Glomerular visceral epithelial cell (primary cell): ENCODE data around the gene MIER2.

Source experiments
- DNase-seq: peaks from one replicate; pipeline ENCODE4 v3.0.0-alpha.2; 2016; ENCODE audit errors: extremely low spot score

The MIER2 gene

DNA sequence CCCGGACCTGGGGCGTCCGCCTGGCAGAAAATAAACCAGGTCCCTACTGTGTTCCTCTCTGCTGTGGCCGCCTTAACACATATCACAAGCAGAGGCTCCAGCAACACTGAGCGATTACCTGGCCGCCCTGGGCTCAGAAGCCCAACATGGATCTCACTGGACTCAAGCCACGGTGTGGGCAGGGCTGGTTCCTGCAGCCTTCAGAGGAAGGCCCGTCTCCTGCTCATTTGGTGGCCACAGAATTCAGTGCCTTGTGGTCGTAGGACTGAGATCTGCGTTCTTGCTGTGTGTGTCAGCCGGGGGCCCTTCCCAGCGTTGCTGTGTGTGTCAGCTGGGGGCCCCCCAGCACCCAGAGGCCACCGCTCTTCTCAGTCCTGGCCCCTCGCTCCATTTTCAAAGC, 34.1 kb upstream of the MIER2 start:
- no peak for DNase-seq

DNA sequence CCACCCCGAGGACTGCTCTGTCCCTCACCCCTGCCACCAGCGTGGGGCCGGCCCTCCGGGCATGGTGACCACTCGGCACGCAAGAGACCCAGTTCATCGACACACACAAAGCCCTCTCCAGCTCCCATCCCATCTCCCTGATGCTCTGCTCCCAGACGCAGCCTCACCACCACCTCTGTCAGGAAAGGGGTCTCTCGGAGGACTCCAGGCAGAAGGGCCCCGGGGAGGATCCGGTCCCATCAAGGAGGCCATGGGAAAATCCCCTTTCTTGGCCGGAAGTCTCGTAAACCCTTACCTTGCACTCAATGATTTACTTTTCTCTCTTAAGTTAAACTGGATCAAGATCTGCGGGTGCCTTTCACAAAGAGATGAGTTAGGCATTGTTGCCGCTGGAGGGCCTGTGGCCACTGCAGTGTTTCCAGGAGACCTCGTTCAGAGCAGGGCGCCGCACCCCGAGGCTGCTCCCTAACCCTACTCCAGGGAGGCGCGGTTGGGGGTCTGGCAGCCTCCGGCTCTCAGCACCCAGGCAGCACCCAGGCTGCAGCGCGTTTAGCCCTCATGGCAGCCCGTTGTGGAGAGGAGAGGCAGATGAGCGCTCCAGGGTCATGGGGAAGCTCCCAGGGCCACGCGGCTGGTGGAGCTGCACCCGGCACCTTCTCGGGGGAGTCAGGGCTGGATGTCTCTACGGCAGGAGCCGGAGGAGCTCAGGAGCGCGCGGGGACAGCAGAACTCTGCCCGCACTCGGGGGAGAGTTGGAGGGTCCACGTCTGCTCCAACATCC, 33.4 kb upstream of the MIER2 start:
- DNase-seq, result peak; percentile 38

DNA sequence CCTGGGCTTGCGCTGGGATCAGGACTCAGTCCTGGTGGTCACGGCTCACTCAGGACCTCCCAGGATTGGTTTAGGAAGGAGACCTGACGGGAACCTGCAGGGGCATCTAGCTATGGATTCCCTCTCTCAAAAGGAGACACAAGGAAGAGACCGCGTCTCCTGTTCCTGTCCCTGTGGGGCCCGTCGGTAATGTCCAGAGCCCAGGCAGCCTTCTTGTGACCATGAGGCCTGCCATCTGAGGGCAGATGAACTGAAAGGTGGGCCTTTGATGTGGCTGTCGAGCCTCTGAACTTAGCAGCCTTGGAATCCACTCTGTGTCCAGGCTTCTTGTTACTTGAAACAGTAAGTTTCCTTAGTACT, 31.5 kb upstream of the MIER2 start:
- DNase-seq, result no peak

DNA sequence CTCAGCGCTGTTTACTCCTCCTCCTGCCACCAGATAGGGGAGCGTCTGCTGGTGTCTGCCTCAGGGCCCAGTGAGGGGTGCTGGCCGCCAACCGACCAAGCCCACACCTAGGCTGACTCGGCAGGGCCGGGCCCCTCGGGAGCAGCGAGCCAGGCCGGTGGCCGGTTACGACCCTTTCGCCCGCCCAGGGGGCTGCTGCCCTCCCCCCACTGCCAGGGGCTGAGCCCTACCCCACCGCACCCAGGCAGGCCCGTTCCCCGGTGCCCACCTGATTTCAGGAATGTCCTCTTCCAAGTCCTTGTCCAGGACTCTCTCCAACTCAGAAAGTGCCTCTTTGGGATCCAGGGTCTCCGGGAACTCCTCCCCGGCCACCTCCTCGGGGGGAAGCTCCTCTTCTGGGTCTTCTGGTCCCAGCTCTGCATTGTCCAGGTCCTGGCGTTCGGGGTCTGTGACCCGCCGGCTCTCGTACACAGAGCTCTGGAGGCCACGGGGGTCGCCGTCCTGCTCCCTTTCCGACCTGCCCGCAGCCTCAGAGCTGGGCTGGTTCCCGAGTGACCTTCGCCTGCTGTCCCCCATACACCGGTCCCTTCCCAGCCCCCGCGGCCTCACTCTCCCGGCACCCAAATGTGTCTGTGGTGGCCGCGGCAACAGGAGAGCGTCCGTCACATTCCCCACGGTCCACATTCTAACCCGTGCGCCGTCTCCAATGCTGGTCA, 31.0 kb upstream of the MIER2 start:
- DNase-seq, result no peak

DNA sequence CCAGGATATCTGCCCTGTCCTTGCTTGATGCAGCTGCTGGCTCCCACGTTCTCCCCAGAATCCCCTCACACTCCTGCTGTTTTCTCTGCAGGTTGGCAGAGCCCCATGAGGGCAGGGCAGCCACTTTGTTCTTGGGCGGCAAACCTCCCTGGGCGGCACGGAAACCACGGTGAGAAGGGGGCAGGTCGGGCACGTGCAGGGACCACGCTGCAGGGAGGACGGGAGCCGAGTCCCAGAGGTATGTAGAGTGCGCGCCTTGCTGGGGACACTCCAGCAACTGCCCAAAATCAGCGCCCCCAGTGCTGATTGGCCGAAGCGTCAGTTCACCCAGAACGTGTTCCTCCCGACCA, 30.3 kb upstream of the MIER2 start:
- no peak for DNase-seq

DNA sequence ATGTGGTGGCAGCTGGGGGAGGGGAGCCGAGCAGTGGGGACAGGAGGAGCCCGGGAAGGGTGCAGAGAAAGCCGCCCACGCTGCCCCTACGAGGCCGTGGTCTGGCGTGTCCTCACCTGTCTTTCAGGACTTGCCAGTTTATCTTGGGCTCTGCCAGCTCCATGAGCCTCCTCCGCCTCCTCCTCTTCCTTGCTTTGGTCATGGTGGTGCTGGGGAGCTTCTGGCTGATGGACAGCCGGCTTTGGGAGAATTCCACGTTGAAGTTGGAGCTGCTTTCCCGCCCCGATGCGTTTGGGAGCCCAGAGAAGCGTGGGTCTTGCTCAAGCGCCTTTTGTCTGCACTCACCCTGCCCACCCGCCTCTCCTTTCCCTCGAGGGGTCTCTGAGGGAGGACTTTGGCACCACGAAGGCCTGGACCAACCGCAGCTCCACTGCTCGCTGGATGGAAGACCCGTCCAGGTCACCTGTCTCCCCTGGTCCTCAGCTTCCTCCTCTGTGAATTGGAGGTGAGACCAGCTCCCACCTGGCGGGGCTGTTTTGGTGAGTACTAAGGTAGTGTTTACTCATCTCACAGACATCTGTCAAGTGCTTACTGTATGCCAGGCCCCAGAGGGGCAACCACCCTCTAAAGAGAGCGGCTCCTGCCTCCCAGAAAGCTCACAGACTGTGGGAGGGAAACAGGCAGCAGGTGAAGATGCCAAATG, 29.7 kb upstream of the MIER2 start:
- DNase-seq, result no peak

DNA sequence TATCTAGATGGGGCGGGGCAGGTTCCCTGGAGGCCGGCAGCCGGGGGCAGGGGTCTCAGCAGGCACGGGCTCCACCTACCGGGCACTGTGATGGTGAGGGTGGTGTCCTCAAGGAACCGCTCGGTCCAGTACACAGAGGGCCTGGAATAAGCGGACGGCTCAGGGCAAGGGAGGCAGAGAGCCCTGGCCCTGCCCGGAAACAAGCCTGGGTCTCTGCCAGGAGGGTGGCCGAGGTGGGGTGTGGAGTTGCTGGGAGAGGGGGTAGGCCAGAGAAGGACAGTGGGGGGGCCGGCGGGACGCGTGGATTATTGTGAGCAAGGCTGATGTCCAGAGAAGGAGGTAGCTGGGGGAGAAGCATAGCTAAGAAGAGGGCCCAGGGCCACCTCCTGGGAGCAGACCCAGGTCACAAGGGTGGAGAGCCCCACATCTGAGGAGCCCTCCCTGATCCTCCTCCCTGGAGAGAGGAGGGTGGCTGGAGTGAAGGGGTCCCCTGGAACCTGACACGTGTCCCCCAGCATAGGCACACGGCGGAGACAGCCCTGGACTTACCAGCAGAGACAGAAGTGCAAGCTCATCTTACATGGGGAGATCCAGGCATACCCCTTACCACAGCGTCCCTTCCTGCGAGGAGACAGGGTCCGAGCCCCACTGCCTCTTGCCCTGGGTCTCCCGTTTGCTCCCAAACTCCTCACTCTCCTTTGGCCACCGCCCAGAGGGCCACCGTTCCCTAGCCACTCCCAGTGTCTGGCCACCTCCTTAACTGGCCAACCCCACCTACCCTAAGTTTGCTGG, 29.0 kb upstream of the MIER2 start:
- no peak for DNase-seq

DNA sequence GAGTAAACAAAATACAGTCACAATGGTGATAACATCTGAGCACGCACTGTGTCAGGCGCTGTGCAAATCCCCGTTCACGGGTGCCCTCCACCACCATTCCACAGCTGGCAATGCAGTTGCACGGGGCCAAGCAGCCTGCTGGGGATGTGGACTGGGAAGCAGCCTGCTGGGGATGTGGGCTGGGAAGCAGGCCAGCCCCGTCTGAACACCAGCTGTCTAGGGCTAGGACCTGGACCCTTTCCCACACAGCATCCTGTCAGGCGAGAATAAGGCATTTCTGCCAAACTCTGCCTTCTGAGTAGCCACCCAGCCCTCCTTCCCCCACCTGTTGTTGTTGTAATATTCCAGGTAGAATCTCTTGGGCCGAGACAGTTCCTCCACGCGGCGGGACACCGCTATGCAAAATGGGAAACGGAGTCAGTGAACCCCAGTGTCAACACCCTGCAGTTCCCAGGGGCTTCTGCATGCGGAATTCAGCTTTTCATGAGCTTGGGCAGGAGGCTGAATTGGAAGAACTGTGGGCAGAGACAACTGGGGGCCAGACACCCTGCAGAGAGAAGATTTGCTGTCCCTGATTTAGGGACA, 27.8 kb upstream of the MIER2 start:
- no peak for DNase-seq

DNA sequence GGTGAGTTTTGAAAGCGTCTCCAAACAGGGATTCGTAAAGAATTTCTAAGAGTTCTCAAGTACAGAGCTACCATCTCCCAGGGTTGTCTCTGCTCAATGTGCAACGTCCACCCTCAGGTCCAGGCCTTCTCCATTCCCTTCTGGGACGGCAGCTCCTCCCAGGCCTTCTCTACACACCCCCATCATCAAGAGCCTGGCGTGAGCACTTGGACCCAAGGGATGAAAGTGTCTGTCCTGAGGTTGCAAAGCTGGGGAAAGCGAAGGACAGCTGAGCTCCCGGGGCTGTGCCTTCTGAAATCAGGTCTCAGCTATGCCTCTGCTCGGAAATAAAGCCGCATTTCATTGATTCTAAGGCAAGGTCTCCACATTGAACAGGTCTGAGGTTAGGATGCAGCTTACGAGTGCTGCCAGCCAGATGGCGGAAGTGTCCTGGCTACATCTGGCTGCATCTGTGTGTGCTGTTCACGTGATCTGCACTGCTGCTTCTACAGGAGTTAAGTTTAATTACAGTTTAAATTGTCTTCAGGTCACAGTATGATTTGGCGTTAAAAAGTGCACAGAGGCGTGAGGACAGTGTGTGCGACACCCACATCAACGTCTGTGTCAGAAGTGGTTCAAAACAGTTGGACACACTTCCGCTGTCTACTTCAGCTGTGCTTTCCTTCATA, 27.0 kb upstream of the MIER2 start:
- DNase-seq, result no peak

DNA sequence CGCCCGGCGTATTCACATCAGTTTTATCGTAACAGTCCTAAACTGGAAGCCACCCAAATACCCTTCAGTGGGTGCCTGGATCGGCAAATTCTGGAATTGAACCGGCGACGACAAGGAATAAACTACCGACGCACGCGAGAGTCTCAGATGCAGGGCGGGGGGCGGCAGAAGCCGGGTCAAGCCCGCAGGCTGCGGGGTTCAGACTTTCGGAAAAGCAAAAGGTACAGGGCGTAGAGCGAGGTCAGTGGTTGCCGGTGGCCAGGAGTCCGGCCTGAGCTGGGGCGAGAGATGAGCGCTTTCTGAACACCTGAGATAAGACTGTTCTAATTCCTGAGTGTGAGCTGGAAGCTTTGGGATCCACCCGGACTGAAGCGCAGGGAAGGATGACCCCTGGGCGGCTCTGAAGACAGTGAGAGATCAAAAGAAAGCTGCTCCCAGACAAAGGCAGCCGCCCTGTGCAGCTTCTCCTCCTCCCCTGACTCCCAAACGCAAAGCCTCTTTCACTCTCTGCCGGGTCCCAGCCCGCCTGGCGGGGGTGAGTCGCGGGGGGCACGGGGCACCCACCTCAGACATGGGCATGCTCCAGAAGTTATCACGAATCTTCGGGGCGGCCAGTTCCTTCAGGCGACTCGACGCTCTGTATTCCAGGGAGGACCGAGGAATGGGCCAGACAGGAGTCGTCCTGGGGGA, 26.2 kb upstream of the MIER2 start:
- DNase-seq, result no peak

DNA sequence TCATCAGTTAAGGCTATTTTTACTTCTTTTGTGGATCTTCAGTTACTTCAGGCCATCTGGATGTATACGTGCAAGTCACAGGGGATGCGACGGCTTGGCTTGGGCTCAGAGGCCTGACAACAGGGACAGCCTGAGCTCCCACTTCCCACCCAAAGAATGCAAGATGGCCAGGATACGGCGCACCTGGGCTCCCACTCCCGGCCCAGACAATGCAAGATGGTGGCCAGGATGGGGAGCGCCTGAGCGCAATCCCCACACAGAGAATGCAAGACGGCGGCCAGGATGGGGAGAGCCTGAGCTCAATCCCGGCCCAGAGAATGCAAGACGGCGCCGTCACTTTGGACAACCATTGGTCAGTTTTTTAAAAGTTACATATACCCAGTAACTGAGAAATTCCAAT, 25.3 kb upstream of the MIER2 start:
- no peak for DNase-seq

DNA sequence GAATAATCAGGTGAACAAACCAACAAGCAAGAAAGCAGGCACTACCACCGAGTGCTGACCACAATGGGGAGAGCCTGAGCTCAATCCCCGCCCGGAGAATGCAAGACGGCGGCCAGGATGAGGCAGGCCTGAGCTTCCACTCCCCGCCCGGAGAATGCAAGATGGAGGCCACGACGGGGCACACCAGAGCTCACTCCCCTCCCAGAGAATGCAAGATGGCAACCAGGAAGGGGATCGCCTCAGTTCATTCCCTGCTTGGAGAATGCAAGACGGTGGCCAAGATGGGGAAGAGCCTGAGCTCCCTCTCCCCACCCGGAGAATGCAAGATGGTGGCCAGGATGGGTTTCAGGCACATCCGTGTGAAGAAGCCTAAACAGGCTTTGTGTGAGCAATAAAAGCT, 24.7 kb upstream of the MIER2 start:
- no peak for DNase-seq

DNA sequence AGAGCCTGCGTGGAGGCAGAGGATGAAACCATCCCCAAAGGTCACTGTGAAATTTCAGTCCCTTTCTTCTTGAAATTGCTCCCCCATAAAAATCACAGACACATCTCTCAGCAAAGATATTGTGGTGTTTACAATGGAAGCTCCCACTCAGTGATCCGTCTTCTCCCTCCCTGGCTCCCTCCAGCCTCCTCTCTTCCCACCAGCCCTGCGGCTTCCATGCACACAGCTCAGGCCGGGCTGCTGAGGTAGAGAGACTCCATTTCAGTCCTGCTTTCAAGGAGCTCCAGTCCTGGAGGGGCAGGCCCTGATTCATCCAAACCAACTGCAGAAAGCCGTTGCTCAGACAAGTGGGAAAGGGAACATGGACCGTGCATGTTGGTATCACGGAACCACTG, 24.0 kb upstream of the MIER2 start:
- DNase-seq, result no peak

DNA sequence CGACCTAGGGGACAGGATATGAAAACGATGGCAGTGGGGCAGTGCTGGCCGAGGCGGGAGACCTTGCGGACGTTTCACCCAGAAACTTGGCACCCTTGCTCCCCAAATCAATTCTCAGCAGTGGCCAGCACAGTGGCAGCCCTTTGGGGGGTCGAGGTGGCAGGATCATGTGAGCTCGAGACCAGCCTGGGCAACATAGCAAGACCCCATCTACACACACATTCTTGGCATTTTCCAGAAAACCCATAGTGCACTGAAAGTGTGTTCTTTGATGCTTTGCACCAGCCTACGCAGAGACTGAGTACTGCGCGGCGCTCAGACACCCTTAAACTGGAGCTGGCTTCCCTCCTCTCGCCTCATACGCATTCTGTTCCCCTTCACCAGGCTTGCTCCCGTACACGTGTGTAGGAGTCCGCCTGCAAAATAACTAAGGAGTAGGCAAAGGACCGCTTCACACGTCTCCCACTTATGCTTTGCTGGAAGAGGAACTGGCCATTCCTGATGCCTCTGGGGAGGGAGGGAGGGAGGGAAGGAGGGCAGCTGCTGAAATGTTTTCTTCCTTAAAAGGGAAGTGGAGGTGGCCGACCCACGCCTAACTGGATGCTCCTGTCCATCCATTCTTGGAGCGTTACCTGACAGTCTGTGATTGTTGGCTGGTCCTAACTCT, 23.5 kb upstream of the MIER2 start:
- DNase-seq, result no peak

DNA sequence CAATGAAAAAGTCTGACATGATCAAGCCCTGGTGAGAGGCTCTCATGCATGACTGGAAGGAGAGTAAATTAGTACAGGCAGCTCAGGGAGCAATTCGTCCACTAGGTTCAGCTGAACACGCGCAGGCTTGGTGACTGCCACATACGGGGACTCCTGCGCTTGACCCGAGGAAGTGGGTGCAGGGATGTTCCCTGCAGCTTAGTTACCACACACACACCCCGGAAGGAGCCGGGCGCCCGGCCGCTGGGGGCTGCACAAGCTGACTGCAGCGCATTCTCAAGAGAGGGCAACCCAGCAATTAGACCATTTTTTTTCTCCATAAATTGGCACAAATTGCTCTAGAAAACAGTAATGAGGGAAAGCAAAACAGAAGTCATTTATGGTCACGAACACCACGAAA, 23.0 kb upstream of the MIER2 start:
- no peak for DNase-seq

DNA sequence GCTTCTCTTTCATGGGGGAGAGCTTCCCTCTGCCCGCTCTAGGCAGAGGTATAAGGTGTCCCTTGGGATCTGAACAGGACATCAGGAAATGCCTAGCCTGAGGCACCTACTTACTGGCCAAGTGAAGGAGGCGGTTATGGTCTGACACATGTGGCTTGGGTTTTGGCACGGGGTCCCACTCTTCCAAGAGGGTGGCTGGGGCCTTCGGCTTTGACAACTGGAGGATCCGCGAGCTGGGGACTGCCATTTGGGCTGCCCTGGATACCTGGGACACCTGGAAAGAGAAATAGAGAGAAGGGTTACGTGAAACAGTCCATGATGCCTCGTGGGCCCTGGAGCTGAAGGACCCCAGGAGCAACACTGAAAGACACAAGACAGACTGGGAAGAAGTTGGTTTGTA, 22.4 kb upstream of the MIER2 start:
- DNase-seq, result no peak

DNA sequence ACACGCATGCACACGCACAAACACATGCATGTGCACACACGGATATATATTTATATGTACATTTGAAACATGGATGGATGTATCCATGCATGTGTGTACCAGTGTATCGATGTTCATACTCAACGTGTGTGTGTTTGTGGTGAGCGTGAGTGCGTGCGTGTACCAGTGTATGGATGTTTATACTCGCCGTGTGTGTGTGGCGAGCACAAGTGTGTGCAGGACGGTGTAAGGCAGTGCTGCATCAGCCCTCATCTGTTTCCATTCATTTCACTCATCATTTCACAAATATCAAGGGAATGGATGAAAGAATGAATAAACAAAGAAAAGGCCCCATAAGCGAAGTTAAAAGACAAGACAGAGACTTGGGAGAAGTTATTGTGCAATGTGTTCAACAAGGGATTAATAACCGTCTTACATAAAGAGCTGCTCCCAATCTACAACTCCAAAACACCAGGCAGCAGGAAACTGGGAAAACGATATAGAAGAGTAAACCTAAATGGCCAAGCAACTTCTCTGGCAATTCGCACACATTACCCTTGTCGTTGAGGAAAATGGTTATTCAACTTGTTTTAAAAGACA, 21.7 kb upstream of the MIER2 start:
- DNase-seq, result no peak

DNA sequence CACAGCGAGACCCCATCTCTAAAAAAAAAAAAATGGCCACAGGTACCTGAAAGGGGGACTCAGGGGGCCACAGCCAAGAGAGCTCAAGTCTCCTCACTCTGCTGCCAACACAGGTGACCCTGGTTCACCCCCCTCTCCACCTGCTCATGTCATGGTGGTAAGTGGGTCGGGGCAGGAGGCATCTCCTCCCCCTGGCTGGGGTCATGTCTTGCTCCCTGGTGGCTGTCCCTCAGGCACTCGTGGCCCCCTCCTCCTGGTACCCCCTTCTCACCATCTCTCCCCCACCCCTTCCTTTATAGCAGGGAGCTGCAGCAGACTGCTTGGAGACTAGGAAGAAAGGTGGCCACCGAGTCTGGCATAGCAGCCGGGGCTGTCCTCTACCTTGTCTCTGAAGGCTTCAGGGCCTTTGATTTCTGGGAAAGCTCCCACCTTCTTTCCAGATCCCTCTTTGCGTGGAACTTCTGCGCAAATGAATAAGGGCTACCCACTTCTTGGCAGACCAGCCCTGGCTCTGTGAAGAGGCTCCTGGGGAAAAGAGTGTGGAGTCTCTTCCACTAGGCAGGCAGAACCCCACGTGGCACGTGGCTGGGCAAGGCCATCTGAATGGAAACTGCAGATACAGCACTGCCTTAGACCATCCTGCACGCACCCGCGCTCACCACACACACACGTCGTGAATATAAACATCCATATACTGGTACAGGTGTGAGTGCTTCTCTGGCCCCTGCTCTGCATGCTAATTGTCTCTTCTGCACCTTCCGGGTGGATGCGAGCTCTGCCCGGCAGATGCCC, 20.1 kb upstream of the MIER2 start:
- no peak for DNase-seq

DNA sequence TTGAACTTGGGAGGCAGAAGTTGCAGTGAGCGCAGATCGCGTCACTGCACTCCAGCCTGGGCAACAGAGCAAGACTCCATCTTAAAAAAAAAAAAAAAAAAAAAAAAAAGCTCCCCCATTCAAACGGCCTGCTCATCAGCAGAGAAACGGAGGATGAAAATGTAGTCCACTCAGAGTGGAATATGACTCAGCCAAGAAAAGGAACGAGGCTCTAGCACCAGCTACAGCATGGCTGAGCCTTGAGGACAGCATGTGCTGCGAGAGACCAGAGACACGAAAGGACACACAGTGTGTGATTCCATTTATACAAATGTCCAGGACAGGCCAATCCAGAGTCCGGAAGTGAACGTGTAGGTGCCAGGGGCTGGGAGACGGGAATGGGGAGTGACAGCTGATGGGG, 18.1 kb upstream of the MIER2 start:
- no peak for DNase-seq
